Heart left ventricle (tissue), 13 donors: ENCODE results near the gene KIAA0825.

Experiments
- CTCF ChIP-seq, 12 donors: fragments of 200-600 bp; sonication (generic) in 4 of 12; IDR thresholded peaks; one replicate each; pipeline versions ENCODE4 v1.5.0 to v1.8.0; 2018 to 2022; ENCODE audit warnings: antibody characterized with exemption in 12 of 12, mild to moderate bottlenecking in 5 of 12
- POLR2A ChIP-seq, 2 donors: fragments of 450-650 bp; IDR thresholded peaks; one replicate each; pipeline ENCODE4 v1.6.1; 2017; ENCODE audit warnings: antibody characterized with exemption in 2 of 2, mild to moderate bottlenecking in 2 of 2, moderate library complexity in 2 of 2
- donor health status: ischemic (EF 13 %, LVEDD 7.1; RV severe dilation, severe dysfunction).
- donor health status: DM: no; HTN: yes; CAD: no.
- donor health status: DM: no; HTN: no; CAD: no.
- donor health status: ischemic (EF 25% LVEDD 6.9; RV normal size, moderate dysfunction).
- donor health status: ischemic (EF 25% LVEDD 5.7; RV mildly dilated, moderate dysfunction).
- donor health status: ischemic (EF 35%, LVEDD 5.7; RV mildly dilated, moderate dysfunction).
- donor health status: nonischemic (EF 11% LVEDD 7.7; RV severe dilation, severe dysfunction).
- donor health status: DM: yes; HTN: yes; CAD: no.
- donor health status: PGD.
- donor health status: ischemic (EF 29% LVEDD 5.4; RV normal size, mild dysfunction).
- donor health status: nonischemic (EF 23%, LVEDD 6.1; RV moderate dilation, normal function).

GRCh38 chr5:94485067-94485466, 133.3 kb downstream of the KIAA0825 start:
- no peak for TF ChIP-seq CTCF (IDR thresholded peaks at IDR 0.05)
- TF ChIP-seq POLR2A (IDR thresholded peaks at IDR 0.05) = no peak
